GM12892 (cell line): ENCODE results near the gene CPS1.

Experiments used
- POLR2A ChIP-seq: IDR thresholded peaks from 2 replicates; pipeline ENCODE4 v1.6.1; 2011; ENCODE audit warnings: low read depth, low read length, control low read depth
- POLR2AphosphoS5 ChIP-seq: IDR thresholded peaks from 2 replicates; pipeline ENCODE4 v1.6.1; 2011; ENCODE audit warnings: low read depth, low read length, control low read depth
- TAF1 ChIP-seq: IDR thresholded peaks from 2 replicates; pipeline ENCODE4 v1.6.1; 2011; ENCODE audit warnings: low read depth, mild to moderate bottlenecking, control low read depth, low read length, borderline replicate concordance

DNA sequence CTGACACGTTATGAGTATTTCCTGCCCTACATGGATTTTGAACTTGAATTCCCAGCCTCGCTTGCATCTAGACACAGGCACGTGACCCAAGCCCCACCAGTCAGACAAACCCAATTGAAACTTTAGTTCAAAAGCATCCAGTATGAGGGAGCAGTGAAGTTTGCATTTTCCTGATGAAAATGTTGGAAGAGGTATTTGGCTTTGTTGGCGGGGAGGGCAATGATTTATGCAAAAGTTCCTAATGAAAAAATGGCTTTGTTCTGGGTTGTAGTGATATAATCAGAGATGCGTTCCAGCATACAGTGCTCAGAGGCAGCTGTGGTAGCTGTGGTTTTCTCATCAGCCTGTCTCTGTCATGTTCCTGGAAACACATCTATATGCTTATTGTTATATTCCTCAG, 36.8 kb upstream of the CPS1 start:
- no peak for TF ChIP-seq POLR2AphosphoS5
- TF ChIP-seq POLR2A, result no peak
- no peak for TF ChIP-seq TAF1
